Neural progenitor cell (in vitro differentiated cells): ENCODE data around the gene PTCHD1.

Source experiments
- EZH2 ChIP-seq: fragments of 200-600 bp; sonication (generic); IDR thresholded peaks from 2 replicates; pipeline ENCODE4 v1.6.1; 2017; ENCODE audit warnings: antibody characterized with exemption, mild to moderate bottlenecking, moderate library complexity
- TF ChIP-seq, protein P1 (sequence below): fragments of 200-600 bp; sonication (generic); IDR thresholded peaks from 2 replicates; pipeline ENCODE4 v1.5.1; 2017; ENCODE audit warnings: antibody characterized with exemption, mild to moderate bottlenecking

DNA sequence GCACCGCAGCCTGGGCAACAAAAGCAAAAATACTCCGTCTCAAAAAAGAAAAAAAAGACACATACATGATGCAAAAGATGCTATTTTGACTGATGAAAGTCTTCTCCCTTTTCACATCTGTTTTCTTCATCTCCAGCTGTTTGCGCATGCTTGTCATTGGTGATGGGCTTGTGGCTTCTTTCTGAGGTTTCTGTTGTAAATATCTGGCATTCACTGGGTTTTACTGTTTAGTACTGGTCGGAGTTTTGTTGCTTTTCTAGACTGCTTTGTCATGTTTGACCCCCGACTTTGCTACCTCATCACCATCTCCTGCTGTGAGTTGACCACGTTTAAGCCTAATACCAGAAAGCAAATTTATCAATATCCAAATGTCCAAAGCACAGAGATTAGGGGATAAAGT is 34.4 kb downstream of the PTCHD1 start:
- TF ChIP-seq, protein P1, sequence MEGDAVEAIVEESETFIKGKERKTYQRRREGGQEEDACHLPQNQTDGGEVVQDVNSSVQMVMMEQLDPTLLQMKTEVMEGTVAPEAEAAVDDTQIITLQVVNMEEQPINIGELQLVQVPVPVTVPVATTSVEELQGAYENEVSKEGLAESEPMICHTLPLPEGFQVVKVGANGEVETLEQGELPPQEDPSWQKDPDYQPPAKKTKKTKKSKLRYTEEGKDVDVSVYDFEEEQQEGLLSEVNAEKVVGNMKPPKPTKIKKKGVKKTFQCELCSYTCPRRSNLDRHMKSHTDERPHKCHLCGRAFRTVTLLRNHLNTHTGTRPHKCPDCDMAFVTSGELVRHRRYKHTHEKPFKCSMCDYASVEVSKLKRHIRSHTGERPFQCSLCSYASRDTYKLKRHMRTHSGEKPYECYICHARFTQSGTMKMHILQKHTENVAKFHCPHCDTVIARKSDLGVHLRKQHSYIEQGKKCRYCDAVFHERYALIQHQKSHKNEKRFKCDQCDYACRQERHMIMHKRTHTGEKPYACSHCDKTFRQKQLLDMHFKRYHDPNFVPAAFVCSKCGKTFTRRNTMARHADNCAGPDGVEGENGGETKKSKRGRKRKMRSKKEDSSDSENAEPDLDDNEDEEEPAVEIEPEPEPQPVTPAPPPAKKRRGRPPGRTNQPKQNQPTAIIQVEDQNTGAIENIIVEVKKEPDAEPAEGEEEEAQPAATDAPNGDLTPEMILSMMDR, result no peak
- TF ChIP-seq EZH2, result no peak
